Suppressor macrophage (primary cell): ENCODE measurements around the gene SUGCT.
"Not testable (repeated sequence)": the region's sequence is repeated elsewhere in the genome, so short reads cannot be mapped to it uniquely, and the experiment has no call there.

Source experiments
- DNase-seq, 4 experiments: peaks; one replicate each; pipeline ENCODE4 v3.0.0-alpha.2; 2020 to 2022

SUGCT gene

GRCh38 chr7:40414704-40415103 lies 279.9 kb downstream of the SUGCT start:
- DNase-seq: not testable (repeated sequence)

GRCh38 chr7:40418448-40418847 lies 283.6 kb downstream of the SUGCT start:
- no peak for DNase-seq

- no peak for DNase-seq
Observed at GRCh38 chr7:40418983-40419382, 284.2 kb downstream of the SUGCT start.

- DNase-seq: peak; percentile 69 to 87 (median 80)
Observed at GRCh38 chr7:40419806-40420205, 285.0 kb downstream of the SUGCT start.

GRCh38 chr7:40421433-40421832 lies 286.6 kb downstream of the SUGCT start:
- no peak for DNase-seq

GRCh38 chr7:40425696-40426095 lies 290.9 kb downstream of the SUGCT start:
- DNase-seq: no peak

GRCh38 chr7:40428421-40428820 lies 293.6 kb downstream of the SUGCT start:
- no peak for DNase-seq

- peak in 2 of 4 experiments; percentile 17 to 22 for DNase-seq
Observed at GRCh38 chr7:40429826-40430225, 295.0 kb downstream of the SUGCT start.

- no peak for DNase-seq
Observed at GRCh38 chr7:40432046-40432445, 297.2 kb downstream of the SUGCT start.

GRCh38 chr7:40436710-40437109 lies 301.9 kb downstream of the SUGCT start:
- no peak for DNase-seq

- DNase-seq: no peak
Observed at GRCh38 chr7:40437498-40437897, 302.7 kb downstream of the SUGCT start.

- DNase-seq: no peak
Observed at GRCh38 chr7:40437936-40438634, 303.3 kb downstream of the SUGCT start.

GRCh38 chr7:40439686-40440085 lies 304.9 kb downstream of the SUGCT start:
- no peak for DNase-seq

GRCh38 chr7:40447345-40447744 lies 312.5 kb downstream of the SUGCT start:
- DNase-seq: no peak

- DNase-seq: peak in 3 of 4 experiments; percentile 6 to 67 (median 54)
Observed at GRCh38 chr7:40455485-40455884, 320.7 kb downstream of the SUGCT start.

- DNase-seq: no peak
Observed at GRCh38 chr7:40457776-40458480, 323.1 kb downstream of the SUGCT start.

GRCh38 chr7:40463446-40463845 lies 328.6 kb downstream of the SUGCT start:
- DNase-seq: no peak

- no peak for DNase-seq
Observed at GRCh38 chr7:40468891-40469864, 334.4 kb downstream of the SUGCT start.

- no peak for DNase-seq
Observed at GRCh38 chr7:40470091-40470592, 335.3 kb downstream of the SUGCT start.

- DNase-seq: no peak
Observed at GRCh38 chr7:40470817-40471216, 336.0 kb downstream of the SUGCT start.

- DNase-seq: no peak
Observed at GRCh38 chr7:40471891-40472290, 337.1 kb downstream of the SUGCT start.

GRCh38 chr7:40474790-40475680 lies 340.2 kb downstream of the SUGCT start:
- DNase-seq: no peak
